PC-9 (cell line): Measurements from ENCODE around the gene PI3. TPM values are rescaled to one million over a fixed set of nuclear protein-coding genes. Genes with fewer than 3 reads are reported as not detected.
A peak's percentile ranks its signal among the peaks of the same experiment; 100 is the strongest.

ENCODE experiments used
- BruUV-seq: library from RNA; stranded (reverse); fragments of 400-500 nt; replicated peaks from 2 replicates; lab custom pipeline; 2021; lab: Mats Ljungman, UMichigan
- CTCF ChIA-PET: fragments of 300-600 bp; sonication (Branson Sonifier 250); formaldehyde crosslinking; loops from one replicate; lab custom pipeline; 2022; ENCODE audit warnings: antibody characterized with exemption; lab: Charles Lee
- POLR2A ChIA-PET: fragments of 300-600 bp; sonication (Branson Sonifier 250); formaldehyde crosslinking; loops from one replicate; lab custom pipeline; 2022; ENCODE audit warnings: antibody characterized with exemption; ENCODE audit not compliant: unreplicated experiment; lab: Charles Lee
- DNase-seq, 2 experiments: peaks; one replicate each; pipeline versions ENCODE4 v3.0.0 to v3.0.0-alpha.2; 2015 to 2022; ENCODE audit warnings: mixed read lengths in 1 of 2
- H2AFZ ChIP-seq: fragments of 200-600 bp; sonication (generic); 2 replicates; pipeline ENCODE4 v1.8.1; 2017; ENCODE audit warnings: antibody characterized with exemption
- H3F3A ChIP-seq: fragments of 200-600 bp; sonication (generic); 2 replicates; pipeline ENCODE4 v1.8.1; 2017; ENCODE audit warnings: antibody characterized with exemption, mild to moderate bottlenecking, low read depth; ENCODE audit not compliant: insufficient read depth
- H3K27ac ChIP-seq: fragments of 200-600 bp; sonication (generic); 2 replicates; pipeline ENCODE4 v1.6.1; 2016; ENCODE audit warnings: mixed run types
- H3K27me3 ChIP-seq: fragments of 200-600 bp; sonication (generic); 2 replicates; pipeline ENCODE4 v1.6.1; 2016; ENCODE audit warnings: low read depth, mixed run types; ENCODE audit not compliant: insufficient read depth
- H3K36me3 ChIP-seq: fragments of 200-600 bp; sonication (generic); 2 replicates; pipeline ENCODE4 v1.6.1; 2016; ENCODE audit warnings: low read depth, mixed run types
- H3K4me1 ChIP-seq: fragments of 200-600 bp; sonication (generic); replicated peaks from 2 replicates; pipeline ENCODE4 v1.6.1; 2016; ENCODE audit warnings: mixed run types; ENCODE audit not compliant: insufficient read depth
- H3K4me2 ChIP-seq: fragments of 200-600 bp; sonication (generic); 2 replicates; pipeline ENCODE4 v1.6.1; 2017; ENCODE audit warnings: mixed run types
- H3K4me3 ChIP-seq: fragments of 200-600 bp; sonication (generic); 2 replicates; pipeline ENCODE4 v1.6.1; 2016; ENCODE audit warnings: mixed run types
- H3K79me2 ChIP-seq: fragments of 200-600 bp; sonication (generic); 2 replicates; pipeline ENCODE4 v1.6.1; 2017; ENCODE audit warnings: low read depth, mixed run types
- H3K9me2 ChIP-seq: fragments of 200-600 bp; sonication (generic); 2 replicates; pipeline ENCODE4 v1.8.1; 2017; ENCODE audit warnings: mild to moderate bottlenecking; ENCODE audit not compliant: insufficient read depth
- H3K9me3 ChIP-seq: fragments of 200-600 bp; sonication (generic); 2 replicates; pipeline ENCODE4 v1.8.1; 2016; ENCODE audit warnings: low read depth; ENCODE audit not compliant: insufficient read depth
- H4K20me1 ChIP-seq: fragments of 200-600 bp; sonication (generic); 2 replicates; pipeline ENCODE4 v1.8.1; 2017; ENCODE audit not compliant: insufficient read depth
- EZH2 ChIP-seq: fragments of 200-600 bp; sonication (generic); IDR thresholded peaks from 2 replicates; pipeline ENCODE4 v1.8.0; 2017; ENCODE audit warnings: antibody characterized with exemption, low read depth
- intact Hi-C: fragments of 100-400 bp; cut with micrococcal nuclease; formaldehyde crosslinking; loops from one replicate; pipeline ENCODE4 v1.10.0; 2022; ENCODE audit not compliant: unreplicated experiment
- total RNA-seq: library from RNA; stranded (reverse); gene quantifications from 2 replicates; pipeline ENCODE4 v1.2.3, GENCODE V29; 2021
- TF ChIP-seq, protein P1 (sequence below): fragments of 200-600 bp; sonication (generic); conservative IDR thresholded peaks from 2 replicates; pipeline ENCODE4 v1.6.1; 2017; ENCODE audit warnings: mixed run types, antibody characterized with exemption, mild to moderate bottlenecking, moderate library complexity

The PI3 gene
- total RNA-seq, 1 experiment from 2014 or later: 6.6 TPM

DNA sequence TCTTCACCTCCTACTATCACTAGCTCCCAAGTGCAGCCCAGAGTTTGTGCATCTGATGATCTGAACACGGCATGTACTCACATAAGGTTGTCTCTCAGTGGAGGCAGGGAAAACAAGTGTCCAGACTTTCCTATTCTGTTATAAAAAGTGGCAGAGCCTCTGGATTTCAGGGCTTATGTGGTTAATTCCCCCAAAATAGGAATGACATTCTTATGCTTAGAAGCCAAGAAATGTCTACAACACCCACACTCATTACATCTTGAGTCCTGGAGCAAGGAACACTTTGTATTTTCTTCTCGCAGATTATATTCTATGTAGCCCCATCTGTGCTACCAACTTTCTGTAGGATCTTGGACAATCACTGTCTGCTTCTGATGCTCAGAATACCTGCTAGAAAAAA lies 18.6 kb downstream of the PI3 start:
- intact Hi-C loops: no loop called here
- no peaks in the 10 kb centered on the region for H3K79me2 ChIP-seq
- no peak overlapping the region for H3K4me3 ChIP-seq
- TF ChIP-seq, protein P1, sequence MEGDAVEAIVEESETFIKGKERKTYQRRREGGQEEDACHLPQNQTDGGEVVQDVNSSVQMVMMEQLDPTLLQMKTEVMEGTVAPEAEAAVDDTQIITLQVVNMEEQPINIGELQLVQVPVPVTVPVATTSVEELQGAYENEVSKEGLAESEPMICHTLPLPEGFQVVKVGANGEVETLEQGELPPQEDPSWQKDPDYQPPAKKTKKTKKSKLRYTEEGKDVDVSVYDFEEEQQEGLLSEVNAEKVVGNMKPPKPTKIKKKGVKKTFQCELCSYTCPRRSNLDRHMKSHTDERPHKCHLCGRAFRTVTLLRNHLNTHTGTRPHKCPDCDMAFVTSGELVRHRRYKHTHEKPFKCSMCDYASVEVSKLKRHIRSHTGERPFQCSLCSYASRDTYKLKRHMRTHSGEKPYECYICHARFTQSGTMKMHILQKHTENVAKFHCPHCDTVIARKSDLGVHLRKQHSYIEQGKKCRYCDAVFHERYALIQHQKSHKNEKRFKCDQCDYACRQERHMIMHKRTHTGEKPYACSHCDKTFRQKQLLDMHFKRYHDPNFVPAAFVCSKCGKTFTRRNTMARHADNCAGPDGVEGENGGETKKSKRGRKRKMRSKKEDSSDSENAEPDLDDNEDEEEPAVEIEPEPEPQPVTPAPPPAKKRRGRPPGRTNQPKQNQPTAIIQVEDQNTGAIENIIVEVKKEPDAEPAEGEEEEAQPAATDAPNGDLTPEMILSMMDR: no peak
- TF ChIP-seq EZH2: no peak
- 0 out of 2 replicates have a peak, but pooled peaks cover under 1% of the 10 kb centered on the region for H3K4me1 ChIP-seq
- H3K27ac ChIP-seq: no peak overlapping the region
- no peaks in the 10 kb centered on the region for H3K36me3 ChIP-seq
- H3K9me3 ChIP-seq: no peaks in the 10 kb centered on the region
- H4K20me1 ChIP-seq: no peaks in the 10 kb centered on the region
- H3K27me3 ChIP-seq: no peaks in the 10 kb centered on the region
- no peaks in the 10 kb centered on the region for H3K9me2 ChIP-seq
- H3F3A ChIP-seq: no peaks in the 10 kb centered on the region
- peak in 1 of 2 experiments; percentile 8 for DNase-seq
- BruUV-seq: no TSS peak
- CTCF ChIA-PET: no interaction called here
- H3K4me2 ChIP-seq: no peak overlapping the region
- POLR2A ChIA-PET: no interaction called here
- no peak overlapping the region for H2AFZ ChIP-seq

DNA sequence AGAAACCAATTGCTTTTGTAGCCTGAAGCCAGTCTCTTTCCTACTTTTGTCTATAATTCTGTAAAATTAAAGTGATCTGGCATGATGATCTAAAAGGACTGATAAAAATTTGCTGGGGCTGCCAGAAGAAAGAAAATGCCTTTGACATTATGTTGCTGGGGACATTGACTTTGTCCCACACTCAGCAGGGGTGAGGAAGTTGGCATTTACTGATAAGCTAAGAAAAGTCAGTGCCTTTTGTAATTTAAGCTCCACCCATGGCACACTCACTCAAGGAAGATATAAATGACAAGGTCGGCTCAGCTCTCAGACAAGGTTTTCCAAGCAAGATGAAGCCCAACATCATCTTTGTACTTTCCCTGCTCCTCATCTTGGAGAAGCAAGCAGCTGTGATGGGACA lies 32.0 kb downstream of the PI3 start, which contains the start of gene SEMG1:
Gene SEMG1, plus strand, starts transcription at position 309 of the 400 bp plus-strand sequence. Its CDS starts 21 bp downstream, at position 330.
- TF ChIP-seq, protein P1: no peak
- no peak for TF ChIP-seq EZH2
- BruUV-seq: no TSS peak
- CTCF ChIA-PET: no interaction called here
- H2AFZ ChIP-seq: no peak within 1 kb of the TSS
- no peaks in the 10 kb centered on the region; the same call in 1 of the 2 replicates for H3K9me3 ChIP-seq
- H3K79me2 ChIP-seq: no peaks in the 10 kb centered on the region
- H3K4me1 ChIP-seq: peaks cover 15% of the 10 kb centered on the region
- H4K20me1 ChIP-seq: no peaks in the 10 kb centered on the region; the same call in 1 of the 2 replicates
- POLR2A ChIA-PET: no interaction called here
- peak in 1 of 2 experiments; percentile 43 for DNase-seq
- no peak within 1 kb of the TSS for H3K4me3 ChIP-seq
- no peak within 1 kb of the TSS for H3K4me2 ChIP-seq
- no peaks in the 10 kb centered on the region; the same call in 1 of the 2 replicates for H3F3A ChIP-seq
- no peaks in the 10 kb centered on the region for H3K36me3 ChIP-seq
- H3K27me3 ChIP-seq: no peaks in the 10 kb centered on the region
- no peak within 1 kb of the TSS for H3K27ac ChIP-seq
- H3K9me2 ChIP-seq: no peaks in the 10 kb centered on the region
- intact Hi-C loops: no loop called here

DNA sequence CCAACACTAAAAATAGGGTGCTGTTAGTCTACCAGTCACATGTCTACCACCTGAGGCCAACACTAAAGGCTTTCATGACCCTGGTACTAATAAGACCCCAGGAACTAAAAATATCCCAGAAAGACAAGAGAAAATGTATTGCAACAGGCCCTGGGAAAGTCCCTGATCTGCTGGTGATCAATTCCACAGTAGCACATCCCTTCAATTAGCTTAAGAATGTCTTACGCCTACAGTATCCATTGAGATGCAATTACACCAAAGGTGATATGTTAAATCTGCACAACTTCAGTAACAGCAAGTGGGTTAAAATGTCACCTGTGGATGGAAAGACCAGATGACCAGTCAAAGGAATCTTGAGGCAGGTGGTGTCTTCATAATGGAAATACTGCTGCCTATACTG lies 35.2 kb downstream of the PI3 start:
- no TSS peak for BruUV-seq
- Histone ChIP-seq H3F3A (no peaks in the 10 kb centered on the region; the same call in 1 of the 2 replicates), H3K36me3 (no peaks in the 10 kb centered on the region), H4K20me1 (no peaks in the 10 kb centered on the region), H3K9me3 (no peaks in the 10 kb centered on the region), H3K27me3 (no peaks in the 10 kb centered on the region), H3K4me2 (no peak overlapping the region), H3K79me2 (no peaks in the 10 kb centered on the region), H3K4me1 (peaks cover 15% of the 10 kb centered on the region), H2AFZ (no peak overlapping the region), H3K27ac (no peak overlapping the region), H3K4me3 (no peak overlapping the region), H3K9me2 (no peaks in the 10 kb centered on the region)
- intact Hi-C loops: no loop called here
- DNase-seq: no peak
- POLR2A ChIA-PET: no interaction called here
- TF ChIP-seq, protein P1: no peak
- no peak for TF ChIP-seq EZH2
- CTCF ChIA-PET: no interaction called here
